WTC11 (cell line): ENCODE results near the gene MACC1. TPM values are rescaled to one million over a fixed set of nuclear protein-coding genes. Genes with fewer than 3 reads are reported as not detected.

Experiments used
- ATAC-seq: fragments of 200-7000 bp; cut with Tn5 transposase; 2 replicates; pipeline ENCODE4 v1.10.0; 2021; ENCODE audit warnings: mild to moderate bottlenecking, moderate library complexity
- CTCF ChIA-PET: fragments of 300-600 bp; sonication (Branson Sonifier 250); formaldehyde crosslinking; loops from one replicate; lab custom pipeline; 2021; ENCODE audit warnings: antibody characterized with exemption; lab: Charles Lee
- POLR2A ChIA-PET: fragments of 350-600 bp; sonication (Branson Sonifier 250); formaldehyde crosslinking; loops from one replicate; lab custom pipeline; 2021; ENCODE audit warnings: antibody characterized with exemption; lab: Charles Lee
- DNase-seq: peaks from one replicate; pipeline ENCODE4 v3.0.0; 2021; ENCODE audit warnings: low spot score
- H3K27ac Mint-ChIP-seq: 2 replicates; pipeline ENCODE4 v1.8.0; 2021; ENCODE audit warnings: mixed read lengths
- H3K27me3 Mint-ChIP-seq: 2 replicates; pipeline ENCODE4 v1.8.0; 2021; ENCODE audit warnings: low read depth, mild to moderate bottlenecking, moderate library complexity, mixed read lengths
- H3K36me3 Mint-ChIP-seq: 2 replicates; pipeline ENCODE4 v1.8.0; 2021; ENCODE audit warnings: mixed read lengths
- H3K4me1 Mint-ChIP-seq: 2 replicates; pipeline ENCODE4 v1.8.0; 2022; ENCODE audit warnings: mixed read lengths
- H3K4me3 Mint-ChIP-seq: 2 replicates; pipeline ENCODE4 v1.8.0; 2021; ENCODE audit warnings: mild to moderate bottlenecking, moderate library complexity, mixed read lengths
- H3K9me3 Mint-ChIP-seq: 2 replicates; pipeline ENCODE4 v1.8.0; 2021; ENCODE audit warnings: mixed read lengths
- CDX4 ChIP-seq: fragments of 250-450 bp; sonication (Bioruptor Pico); IDR thresholded peaks from 2 replicates; pipeline ENCODE4 v1.9.0; 2021; ENCODE audit warnings: moderate library complexity, mild to moderate bottlenecking, inconsistent platforms, borderline replicate concordance
- CTCF ChIP-seq: fragments of 200-600 bp; IDR thresholded peaks from 2 replicates; pipeline ENCODE4 v1.8.0; 2022; ENCODE audit warnings: antibody characterized with exemption
- E2F1 ChIP-seq: sonication (generic); formaldehyde crosslinking; IDR thresholded peaks from 2 replicates; pipeline ENCODE4 v1.8.0; 2022; ENCODE audit warnings: mild to moderate bottlenecking, missing genetic modification reagents
- ERG ChIP-seq: fragments of 250-450 bp; sonication (Bioruptor Pico); IDR thresholded peaks from 2 replicates; pipeline ENCODE4 v1.8.0; 2021; ENCODE audit warnings: mild to moderate bottlenecking
- ETV6 ChIP-seq: sonication (generic); formaldehyde crosslinking; IDR thresholded peaks from 2 replicates; pipeline ENCODE4 v1.8.1; 2022; ENCODE audit warnings: mild to moderate bottlenecking, missing genetic modification reagents
- FOXJ3 ChIP-seq: sonication (generic); formaldehyde crosslinking; IDR thresholded peaks from 2 replicates; pipeline ENCODE4 v1.9.0; 2021; ENCODE audit warnings: missing genetic modification reagents, mild to moderate bottlenecking, borderline replicate concordance
- FOXK1 ChIP-seq: sonication (generic); formaldehyde crosslinking; IDR thresholded peaks from 2 replicates; pipeline ENCODE4 v1.8.0; 2022; ENCODE audit warnings: mild to moderate bottlenecking, moderate library complexity, missing genetic modification reagents
- FOXP4 ChIP-seq: sonication (generic); formaldehyde crosslinking; IDR thresholded peaks from 2 replicates; pipeline ENCODE4 v1.8.0; 2022; ENCODE audit warnings: mild to moderate bottlenecking, missing genetic modification reagents
- GTF2I ChIP-seq: fragments of 250-450 bp; sonication (Bioruptor Pico); conservative IDR thresholded peaks from 2 replicates; pipeline ENCODE4 v1.4.0; 2021; ENCODE audit warnings: mild to moderate bottlenecking
- HMGA2 ChIP-seq: fragments of 250-450 bp; sonication (Bioruptor Pico); IDR thresholded peaks from 2 replicates; pipeline ENCODE4 v1.4.0; 2021; ENCODE audit warnings: mild to moderate bottlenecking, moderate library complexity
- HMGXB4 ChIP-seq: sonication (generic); formaldehyde crosslinking; IDR thresholded peaks from 2 replicates; pipeline ENCODE4 v1.8.1; 2023; ENCODE audit warnings: mild to moderate bottlenecking, moderate library complexity, missing genetic modification reagents
- IRF1 ChIP-seq: sonication (generic); formaldehyde crosslinking; IDR thresholded peaks from 2 replicates; pipeline ENCODE4 v1.8.0; 2023; ENCODE audit warnings: missing genetic modification reagents
- JUN ChIP-seq: sonication (generic); formaldehyde crosslinking; IDR thresholded peaks from 2 replicates; pipeline ENCODE4 v1.8.0; 2023; ENCODE audit warnings: mild to moderate bottlenecking, missing genetic modification reagents
- KAT7 ChIP-seq: sonication (generic); formaldehyde crosslinking; IDR thresholded peaks from 2 replicates; pipeline ENCODE4 v1.8.1; 2023; ENCODE audit warnings: missing genetic modification reagents, mild to moderate bottlenecking, borderline replicate concordance
- NR2C2 ChIP-seq: sonication (generic); formaldehyde crosslinking; IDR thresholded peaks from 2 replicates; pipeline ENCODE4 v1.8.0; 2022; ENCODE audit warnings: mild to moderate bottlenecking, missing genetic modification reagents
- SP1 ChIP-seq: sonication (generic); formaldehyde crosslinking; conservative IDR thresholded peaks from 2 replicates; pipeline ENCODE4 v1.8.1; 2022; ENCODE audit warnings: missing genetic modification reagents
- TEAD1 ChIP-seq: sonication (generic); formaldehyde crosslinking; IDR thresholded peaks from 2 replicates; pipeline ENCODE4 v1.8.0; 2022; ENCODE audit warnings: mild to moderate bottlenecking, missing genetic modification reagents
- ZBTB21 ChIP-seq: sonication (generic); formaldehyde crosslinking; IDR thresholded peaks from 2 replicates; pipeline ENCODE4 v1.8.1; 2023; ENCODE audit warnings: mild to moderate bottlenecking, missing genetic modification reagents, borderline replicate concordance
- ZNF317 ChIP-seq: sonication (generic); formaldehyde crosslinking; IDR thresholded peaks from 2 replicates; pipeline ENCODE4 v1.8.1; 2023; ENCODE audit warnings: low read depth, mild to moderate bottlenecking, moderate library complexity, missing genetic modification reagents, borderline replicate concordance
- ZNF512 ChIP-seq: sonication (generic); formaldehyde crosslinking; IDR thresholded peaks from 2 replicates; pipeline ENCODE4 v1.8.1; 2022; ENCODE audit warnings: missing genetic modification reagents, borderline replicate concordance
- total RNA-seq: library from RNA; stranded (reverse); gene quantifications from 3 replicates; pipeline ENCODE4 v1.2.3, GENCODE V29; 2021

The MACC1 gene
- total RNA-seq, 1 experiment from 2014 or later = 14.6 TPM

GRCh38 chr7:20229081-20229480 is 11.9 kb upstream of the MACC1 start (continued):
- no peak for TF ChIP-seq ZNF512 (CRISPR knock-in tag)

GRCh38 chr7:20228654-20229053 is 11.5 kb upstream of the MACC1 start:
- ChIA-PET CTCF (no interaction called here), POLR2A (no interaction called here)
- Mint-ChIP-seq H3K4me1 (no peaks in the 10 kb centered on the region), H3K9me3 (no peaks in the 10 kb centered on the region), H3K4me3 (no peak overlapping the region), H3K27ac (no peak overlapping the region), H3K36me3 (no peaks in the 10 kb centered on the region), H3K27me3 (no peaks in the 10 kb centered on the region)
- DNase-seq (no peak), ATAC-seq (no peak)
- no peak for TF ChIP-seq GTF2I (CRISPR knock-in tag)
- TF ChIP-seq IRF1 (CRISPR knock-in tag) = no peak

- no peaks in the 10 kb centered on the region for H3K27me3 Mint-ChIP-seq
- H3K36me3 Mint-ChIP-seq = no peaks in the 10 kb centered on the region
- H3K4me3 Mint-ChIP-seq = no peak overlapping the region
- ATAC-seq = no peak
- CTCF ChIA-PET = interaction anchor here (1.5 kb wide), 1 partner anchor 480 kb away, joined by 3 read pairs; no protein-coding TSS in a partner anchor
- H3K27ac Mint-ChIP-seq = no peak overlapping the region
- DNase-seq = no peak
- TF ChIP-seq FOXJ3 (CRISPR knock-in tag) (no peak), FOXP4 (no peak), TEAD1 (CRISPR knock-in tag) (no peak), CTCF (no peak)
- H3K4me1 Mint-ChIP-seq = no peaks in the 10 kb centered on the region
- H3K9me3 Mint-ChIP-seq = no peaks in the 10 kb centered on the region
- POLR2A ChIA-PET = no interaction called here
Measured at GRCh38 chr7:20227291-20227795, 10.2 kb upstream of the MACC1 start.

- no peak overlapping the region for H3K27ac Mint-ChIP-seq
- ATAC-seq (no peak), DNase-seq (no peak)
- H3K36me3 Mint-ChIP-seq = no peaks in the 10 kb centered on the region
- CTCF ChIA-PET = interaction anchor here (1.5 kb wide), 1 partner anchor 479 kb away, joined by 3 read pairs; no protein-coding TSS in a partner anchor
- no peaks in the 10 kb centered on the region for H3K4me1 Mint-ChIP-seq
- H3K4me3 Mint-ChIP-seq = no peak overlapping the region
- H3K27me3 Mint-ChIP-seq = no peaks in the 10 kb centered on the region
- POLR2A ChIA-PET = no interaction called here
- H3K9me3 Mint-ChIP-seq = no peaks in the 10 kb centered on the region
- TF ChIP-seq ZBTB21 (CRISPR knock-in tag) (no peak), CDX4 (no peak), E2F1 (no peak), HMGXB4 (CRISPR knock-in tag) (no peak), ERG (CRISPR knock-in tag) (no peak), KAT7 (CRISPR knock-in tag) (no peak), ETV6 (CRISPR knock-in tag) (no peak), ZNF317 (CRISPR knock-in tag) (no peak), SP1 (CRISPR knock-in tag) (no peak), JUN (no peak), HMGA2 (CRISPR knock-in tag) (no peak), NR2C2 (CRISPR knock-in tag) (no peak), FOXK1 (CRISPR knock-in tag) (no peak)
Measured at GRCh38 chr7:20226860-20227259, 9.7 kb upstream of the MACC1 start.
